IMR-90 (cell line): Measurements from ENCODE around the gene PRELID1. TPM values are rescaled to one million over a fixed set of nuclear protein-coding genes. Genes with fewer than 3 reads are reported as not detected.
A peak's percentile ranks its signal among the peaks of the same experiment; 100 is the strongest.

Experiments
- ATAC-seq: fragments of 200-7000 bp; cut with Tn5 transposase; 2 replicates; pipeline ENCODE4 v1.9.1; 2020; ENCODE audit warnings: low read depth, mild to moderate bottlenecking, moderate library complexity
- BruUV-seq: library from RNA; stranded (reverse); fragments of 400-500 nt; replicated peaks from 2 replicates; lab custom pipeline; 2021; lab: Mats Ljungman, UMichigan
- CTCF ChIA-PET: fragments of 300-600 bp; formaldehyde crosslinking; extraction: SDS; loops from one replicate; lab custom pipeline; 2021; ENCODE audit warnings: antibody characterized with exemption; lab: Yijun Ruan, JAX
- POLR2A ChIA-PET: fragments of 300-600 bp; sonication (Branson Sonifier 250); formaldehyde crosslinking; loops from one replicate; lab custom pipeline; 2022; ENCODE audit warnings: antibody characterized with exemption; ENCODE audit not compliant: unreplicated experiment; lab: Charles Lee
- DNase-seq: peaks from one replicate; pipeline ENCODE4 v3.0.0; 2013
- H2AFZ ChIP-seq: replicated peaks from 2 replicates; pipeline ENCODE3; 2013; ENCODE audit warnings: low read length, mild to moderate bottlenecking; ENCODE audit not compliant: poor library complexity
- H2AK5ac ChIP-seq: 2 replicates; pipeline ENCODE4 v1.6.1; 2013; ENCODE audit warnings: low read depth, low read length, inconsistent platforms
- H2AK9ac ChIP-seq: replicated peaks from 2 replicates; pipeline ENCODE3; 2013; ENCODE audit warnings: mild to moderate bottlenecking, low read depth, low read length, moderate library complexity; ENCODE audit not compliant: poor library complexity
- H2BK120ac ChIP-seq: 2 replicates; pipeline ENCODE4 v1.6.1; 2013; ENCODE audit warnings: low read depth, low read length, inconsistent platforms
- H2BK15ac ChIP-seq: 3 replicates; pipeline ENCODE4 v1.6.1; 2013; ENCODE audit warnings: low read depth, low read length, inconsistent platforms
- H2BK20ac ChIP-seq: 2 replicates; pipeline ENCODE4 v1.6.1; 2013; ENCODE audit warnings: low read depth, mild to moderate bottlenecking, inconsistent platforms, low read length, moderate library complexity
- H2BK5ac ChIP-seq: 2 replicates; pipeline ENCODE4 v1.6.1; 2013; ENCODE audit warnings: mild to moderate bottlenecking, low read depth, low read length, inconsistent platforms; ENCODE audit not compliant: poor library complexity, severe bottlenecking
- H3K14ac ChIP-seq: replicated peaks from 2 replicates; pipeline ENCODE4 v1.6.1; 2013; ENCODE audit warnings: low read depth, low read length, inconsistent platforms
- H3K18ac ChIP-seq: 2 replicates; pipeline ENCODE4 v1.6.1; 2013; ENCODE audit warnings: low read depth, low read length, control low read depth
- H3K23ac ChIP-seq: 2 replicates; pipeline ENCODE4 v1.6.1; 2013; ENCODE audit warnings: low read depth, low read length, inconsistent platforms
- H3K27ac ChIP-seq: 2 replicates; pipeline ENCODE4 v1.5.1; 2013; ENCODE audit warnings: mild to moderate bottlenecking, control low read depth, low read length; ENCODE audit not compliant: insufficient read depth
- H3K27me3 ChIP-seq: 2 replicates; pipeline ENCODE4 v1.6.1; 2013; ENCODE audit warnings: low read length; ENCODE audit not compliant: control insufficient read depth, insufficient read depth
- H3K36me3 ChIP-seq: 2 replicates; pipeline ENCODE4 v1.6.1; 2013; ENCODE audit warnings: low read length, mixed read lengths; ENCODE audit not compliant: control insufficient read depth, insufficient read depth
- H3K4ac ChIP-seq: 2 replicates; pipeline ENCODE4 v1.6.1; 2013; ENCODE audit warnings: low read depth, low read length, inconsistent platforms
- H3K4me1 ChIP-seq: 2 replicates; pipeline ENCODE4 v1.6.1; 2013; ENCODE audit warnings: low read length, mixed read lengths; ENCODE audit not compliant: control insufficient read depth, insufficient read depth
- H3K4me2 ChIP-seq: 2 replicates; pipeline ENCODE4 v1.6.1; 2013; ENCODE audit warnings: low read depth, mild to moderate bottlenecking, control low read depth, low read length, moderate library complexity
- H3K4me3 ChIP-seq: 2 replicates; pipeline ENCODE4 v1.5.1; 2013; ENCODE audit warnings: low read depth, mild to moderate bottlenecking, control low read depth, low read length, moderate library complexity; ENCODE audit not compliant: insufficient read depth
- H3K56ac ChIP-seq: 2 replicates; pipeline ENCODE4 v1.6.1; 2013; ENCODE audit warnings: low read length, inconsistent platforms; ENCODE audit not compliant: insufficient read depth; ENCODE audit errors: extremely low read depth
- H3K79me1 ChIP-seq, 2 experiments: 2 replicates each; pipeline ENCODE4 v1.6.1; 2013; ENCODE audit warnings: low read length in 2 of 2, inconsistent platforms in 1 of 2, low read depth in 1 of 2
- H3K9ac ChIP-seq: 2 replicates; pipeline ENCODE4 v1.6.1; 2013; ENCODE audit warnings: low read depth, low read length, control low read depth
- H3K9me1 ChIP-seq: 2 replicates; pipeline ENCODE4 v1.6.1; 2013; ENCODE audit warnings: low read length, inconsistent platforms; ENCODE audit not compliant: insufficient read depth
- H3K9me3 ChIP-seq: 2 replicates; pipeline ENCODE4 v1.6.1; 2013; ENCODE audit warnings: low read length; ENCODE audit not compliant: control insufficient read depth, insufficient read depth
- H4K20me1 ChIP-seq: 2 replicates; pipeline ENCODE4 v1.6.1; 2013; ENCODE audit warnings: low read length, inconsistent platforms; ENCODE audit not compliant: insufficient read depth
- H4K5ac ChIP-seq: 2 replicates; pipeline ENCODE4 v1.6.1; 2013; ENCODE audit warnings: mild to moderate bottlenecking, low read depth, low read length, control low read depth
- H4K8ac ChIP-seq, 2 experiments: 2 replicates each; pipeline ENCODE4 v1.6.1; 2013; ENCODE audit warnings: low read depth in 2 of 2, low read length in 2 of 2, control low read depth in 1 of 2, inconsistent platforms in 1 of 2
- H4K91ac ChIP-seq: 2 replicates; pipeline ENCODE4 v1.6.1; 2013; ENCODE audit warnings: low read depth, low read length, inconsistent platforms; ENCODE audit not compliant: insufficient read depth
- BHLHE40 ChIP-seq: fragments of 150-350 bp; IDR thresholded peaks from 2 replicates; pipeline ENCODE4 v1.6.1; 2016; ENCODE audit warnings: mild to moderate bottlenecking, low read depth, low read length
- CEBPB ChIP-seq: IDR thresholded peaks from 2 replicates; pipeline ENCODE4 v1.6.1; 2012; ENCODE audit warnings: low read depth, low read length, improper control_type of control experiment
- FOS ChIP-seq: fragments of 150-350 bp; IDR thresholded peaks from 2 replicates; pipeline ENCODE4 v1.6.1; 2016; ENCODE audit warnings: low read depth, low read length
- MAFK ChIP-seq: IDR thresholded peaks from 2 replicates; pipeline ENCODE4 v1.6.1; 2012; ENCODE audit warnings: low read depth, low read length, improper control_type of control experiment
- MAZ ChIP-seq: IDR thresholded peaks from 2 replicates; pipeline ENCODE4 v1.6.1; 2012; ENCODE audit warnings: low read depth, mild to moderate bottlenecking, low read length, improper control_type of control experiment, moderate library complexity, borderline replicate concordance
- MXI1 ChIP-seq: IDR thresholded peaks from 2 replicates; pipeline ENCODE4 v1.6.1; 2012; ENCODE audit warnings: low read depth, mild to moderate bottlenecking, low read length, moderate library complexity, borderline replicate concordance
- NFE2L2 ChIP-seq: fragments of 150-350 bp; IDR thresholded peaks from 2 replicates; pipeline ENCODE4 v1.6.1; 2016; ENCODE audit warnings: low read depth, mild to moderate bottlenecking, low read length
- POLR2A ChIP-seq: IDR thresholded peaks from 2 replicates; pipeline ENCODE4 v1.6.1; 2012; ENCODE audit warnings: mild to moderate bottlenecking, low read depth, low read length
- RAD21 ChIP-seq: IDR thresholded peaks from 2 replicates; pipeline ENCODE4 v1.6.1; 2012; ENCODE audit warnings: low read length, improper control_type of control experiment
- RCOR1 ChIP-seq: IDR thresholded peaks from 2 replicates; pipeline ENCODE4 v1.6.1; 2012; ENCODE audit warnings: mild to moderate bottlenecking, low read length, improper control_type of control experiment; ENCODE audit not compliant: insufficient replicate concordance
- WGBS, 2 experiments: methylation state at CpG; one replicate each; pipeline versions ENCODE4 v1.1.5 to v1.1.7; 2013; ENCODE audit warnings: missing lambda C conversion rate in 2 of 2; ENCODE audit not compliant: insufficient read length in 1 of 2; ENCODE audit errors: extremely low coverage in 2 of 2; 5-methylcytosine and 5-hydroxymethylcytosine counted together
- dilution Hi-C: fragments of 300-500 bp; cut with HindIII; formaldehyde crosslinking; loops from one replicate; pipeline ENCODE4 v1.14.3; 2018; ENCODE audit warnings: low sequenced_read_pairs; ENCODE audit not compliant: unreplicated experiment
- in situ Hi-C: fragments of 300-500 bp; cut with MboI; formaldehyde crosslinking; loops from 3 replicates; pipeline ENCODE4 v1.14.3; 2019; ENCODE audit warnings: low sequenced_read_pairs, inconsistent platforms, mixed read lengths
- intact Hi-C: fragments of 100-400 bp; cut with micrococcal nuclease; formaldehyde crosslinking; loops from 2 replicates; pipeline ENCODE4 v1.10.0; 2022
- polyA plus RNA-seq, 3 experiments: library from polyadenylated mRNA; depleted of rRNA; stranded (reverse); fragments of >200 nt; gene quantifications; 2 replicates each; pipeline ENCODE4 v1.2.3, GENCODE V29; 2012; ENCODE audit warnings: low replicate concordance in 1 of 3
- total RNA-seq: library from RNA; depleted of rRNA; stranded (reverse); fragments of >200 nt; gene quantifications from 2 replicates; pipeline ENCODE4 v1.2.3, GENCODE V29; 2012
- TF ChIP-seq, protein P1 (sequence below): fragments of 150-350 bp; IDR thresholded peaks from 2 replicates; pipeline ENCODE4 v1.6.1; 2017; ENCODE audit warnings: mild to moderate bottlenecking, antibody characterized with exemption, low read length, low read depth

Gene PRELID1
- total and polyA plus RNA-seq, 2 of the 4 experiments (the other 2 are of a cell fraction) = 116 to 239 TPM

DNA sequence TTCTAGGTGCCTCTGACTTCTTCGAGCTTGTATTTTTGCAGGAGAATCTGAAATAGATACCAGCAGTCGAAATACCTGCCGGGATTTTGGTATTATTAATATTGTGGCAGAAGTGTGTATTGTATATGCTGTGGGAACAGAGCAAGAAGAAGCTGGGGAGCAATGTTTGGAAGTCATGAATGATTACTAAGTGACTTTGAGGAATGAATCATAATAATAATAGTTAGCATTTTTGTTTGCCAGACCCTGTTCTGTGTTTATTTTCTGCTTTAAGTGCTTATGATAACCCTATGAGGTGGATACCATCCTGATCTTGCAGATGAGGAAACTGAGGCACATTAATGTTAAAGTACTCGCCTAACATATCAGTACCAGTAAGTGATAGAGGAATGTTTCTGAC is 32.5 kb upstream of the PRELID1 start:
- Histone ChIP-seq H3K9me3 (no peaks in the 10 kb centered on the region), H3K18ac (no peak overlapping the region), H4K5ac (no peak overlapping the region), H3K4me1 (peaks cover 6% of the 10 kb centered on the region), H2BK20ac (no peak overlapping the region), H4K8ac (no peak overlapping the region), H4K20me1 (no peaks in the 10 kb centered on the region; the same call in 1 of the 2 replicates), H3K4ac (no peak overlapping the region), H3K9ac (no peak overlapping the region), H4K91ac (no peak overlapping the region), H3K27ac (no peak overlapping the region), H2BK15ac (no peak overlapping the region), H2AK5ac (no peak overlapping the region), H3K27me3 (no peaks in the 10 kb centered on the region), H2BK120ac (no peak overlapping the region), H3K79me1 (peaks cover 4 to 20% of the 10 kb centered on the region in 2 experiments), H3K56ac (no peak overlapping the region), H3K36me3 (peaks cover 24% of the 10 kb centered on the region), H3K4me2 (no peak overlapping the region), H3K23ac (no peak overlapping the region), H3K4me3 (no peak overlapping the region), H2BK5ac (no peak overlapping the region), H2AK9ac (no peak overlapping the region), H3K9me1 (peaks cover 10% of the 10 kb centered on the region), H3K14ac (no peak overlapping the region), H2AFZ (no peak overlapping the region)
- ChIA-PET CTCF (interaction anchor here (0.7 kb wide), 1 partner anchor 10 kb away, joined by 3 read pairs; no protein-coding TSS in a partner anchor), POLR2A (no interaction called here)
- dilution Hi-C loops = no loop called here
- WGBS, 2 experiments = 100% methylated on average over 1 of the region's 4 CpGs; no CpG with 5 or more reads in 1 of the 2 experiments
- no TSS peak for BruUV-seq
- TF ChIP-seq FOS = no peak
- no peak for TF ChIP-seq MXI1
- TF ChIP-seq, protein P1, sequence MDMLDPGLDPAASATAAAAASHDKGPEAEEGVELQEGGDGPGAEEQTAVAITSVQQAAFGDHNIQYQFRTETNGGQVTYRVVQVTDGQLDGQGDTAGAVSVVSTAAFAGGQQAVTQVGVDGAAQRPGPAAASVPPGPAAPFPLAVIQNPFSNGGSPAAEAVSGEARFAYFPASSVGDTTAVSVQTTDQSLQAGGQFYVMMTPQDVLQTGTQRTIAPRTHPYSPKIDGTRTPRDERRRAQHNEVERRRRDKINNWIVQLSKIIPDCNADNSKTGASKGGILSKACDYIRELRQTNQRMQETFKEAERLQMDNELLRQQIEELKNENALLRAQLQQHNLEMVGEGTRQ = no peak
- TF ChIP-seq POLR2A = no peak
- TF ChIP-seq NFE2L2 = no peak
- no peak for TF ChIP-seq MAZ
- no peak for TF ChIP-seq RCOR1
- TF ChIP-seq MAFK = no peak
- no peak for TF ChIP-seq CEBPB
- no peak for TF ChIP-seq RAD21
- TF ChIP-seq BHLHE40 = no peak
- peak; percentile 56 for ATAC-seq
- DNase-seq = peak; percentile 18
- intact Hi-C loops = loop anchor here (10.0 kb wide), 1 partner anchor 156 kb away; no protein-coding TSS in a partner anchor
- in situ Hi-C loops = no loop called here
